Activated CD4-positive, alpha-beta T cell treated with anti-CD3 and anti-CD28 coated beads for 48 hours (primary cell): ENCODE measurements around the gene LIPT2.
"Not testable (repeated sequence)": the region's sequence is repeated elsewhere in the genome, so short reads cannot be mapped to it uniquely, and the experiment has no call there.

Experiments used
- DNase-seq: peaks from one replicate; pipeline ENCODE4 v3.0.0-alpha.2; 2020

The LIPT2 gene

GRCh38 chr11:74492974-74493790 lies at the start of gene LIPT2:
Gene LIPT2 (minus strand): TSS chr11:74493724. CDS start chr11:74493703, 21 bp downstream.
- DNase-seq: peak; percentile 99

- no peak for DNase-seq
These were observed 47.9 kb upstream of the LIPT2 start for GRCh38 chr11:74541466-74541865.

DNA sequence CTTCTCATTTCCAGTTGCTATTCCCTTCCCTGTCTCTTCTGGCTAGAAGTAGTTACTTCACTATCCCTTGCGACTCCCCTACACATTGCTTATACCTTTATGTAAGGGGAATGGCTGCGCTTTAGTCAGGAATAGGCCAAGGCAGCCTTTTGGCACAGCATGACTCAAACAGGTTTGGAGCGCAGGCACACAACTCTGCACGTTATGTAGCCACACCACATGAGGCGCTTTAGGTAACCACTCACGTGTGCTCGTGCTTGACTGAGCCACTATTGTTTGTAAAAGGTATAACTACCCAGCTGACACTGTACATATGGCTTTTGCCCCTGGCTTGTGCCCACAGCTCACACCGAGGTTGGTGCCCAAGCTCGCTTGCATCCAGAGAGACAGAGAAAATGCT lies 46.7 kb upstream of the LIPT2 start:
- DNase-seq: no peak

DNA sequence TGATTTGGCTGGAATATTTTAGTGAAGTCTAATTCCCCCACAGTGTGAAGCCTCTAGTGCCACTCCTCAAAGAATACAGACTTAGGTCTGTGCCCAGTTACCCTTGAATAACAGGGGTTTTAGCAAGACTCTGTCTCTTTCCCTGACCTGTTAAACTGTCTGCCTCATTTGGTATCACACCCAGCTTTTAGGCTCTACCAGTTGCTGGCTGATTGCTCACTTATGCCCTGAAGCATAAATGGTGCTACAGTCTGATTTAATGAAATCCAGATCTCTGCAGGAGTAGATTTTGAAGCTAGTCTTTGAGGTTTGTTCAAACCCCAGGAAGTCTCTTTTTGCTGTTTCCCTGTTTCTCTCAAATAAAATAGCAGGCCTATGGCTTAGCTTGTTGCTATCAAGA lies 45.2 kb upstream of the LIPT2 start:
- DNase-seq: no peak

DNA sequence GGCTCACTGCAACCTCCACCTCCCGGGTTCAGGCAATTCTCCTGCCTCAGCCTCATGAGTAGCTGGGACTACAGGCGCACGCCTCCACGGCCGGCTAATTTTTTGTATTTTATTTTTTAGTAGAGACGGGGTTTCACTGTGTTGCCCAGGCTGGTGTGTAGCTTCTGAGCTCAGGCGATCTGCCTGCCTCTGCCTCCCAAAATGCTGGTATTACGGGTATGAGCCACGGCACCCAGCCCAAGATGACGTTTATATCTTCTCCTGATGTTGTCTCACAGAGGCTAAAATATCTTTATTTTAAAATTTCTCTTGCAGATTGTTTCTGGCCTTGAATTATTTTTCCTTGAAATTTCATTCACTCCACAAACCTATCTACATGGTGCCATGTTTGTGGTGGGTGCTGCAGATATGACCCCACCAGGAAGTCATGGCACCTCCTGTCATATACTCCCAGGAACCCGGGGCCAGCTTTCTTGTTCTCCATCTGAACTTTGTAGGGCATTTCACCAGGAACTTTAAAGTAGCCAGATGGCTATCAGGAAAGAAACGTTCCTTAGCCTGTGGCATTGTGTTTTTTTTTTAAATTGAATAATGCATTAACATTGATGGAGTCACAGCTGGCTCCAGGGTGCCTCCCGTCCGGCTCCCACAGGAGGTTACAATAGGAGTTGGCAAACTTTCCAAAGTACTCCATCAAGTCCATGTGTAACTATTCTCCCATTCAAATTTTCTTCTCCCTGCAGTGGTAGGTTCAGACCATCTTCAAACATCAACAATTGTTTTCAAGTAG lies 42.0 kb upstream of the LIPT2 start:
- no peak for DNase-seq

DNA sequence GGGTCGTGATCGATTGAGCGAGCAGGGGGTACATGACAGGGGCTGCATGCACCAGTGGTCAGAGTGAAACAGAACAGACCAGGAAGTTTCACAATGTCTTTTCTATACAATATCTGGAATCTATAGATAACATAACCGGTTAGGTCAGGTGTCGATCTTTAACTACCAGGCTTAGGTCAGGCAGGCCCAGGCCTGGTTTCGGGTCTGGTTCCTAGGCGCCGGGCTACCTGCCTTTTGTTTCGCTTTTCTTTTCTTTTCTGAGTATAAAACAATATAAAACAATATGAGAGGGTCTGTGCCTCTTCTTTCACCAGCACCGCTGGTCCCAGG lies 41.4 kb upstream of the LIPT2 start:
- DNase-seq: not testable (repeated sequence)

- DNase-seq: no peak
These were observed 40.9 kb upstream of the LIPT2 start for GRCh38 chr11:74534216-74534945.

DNA sequence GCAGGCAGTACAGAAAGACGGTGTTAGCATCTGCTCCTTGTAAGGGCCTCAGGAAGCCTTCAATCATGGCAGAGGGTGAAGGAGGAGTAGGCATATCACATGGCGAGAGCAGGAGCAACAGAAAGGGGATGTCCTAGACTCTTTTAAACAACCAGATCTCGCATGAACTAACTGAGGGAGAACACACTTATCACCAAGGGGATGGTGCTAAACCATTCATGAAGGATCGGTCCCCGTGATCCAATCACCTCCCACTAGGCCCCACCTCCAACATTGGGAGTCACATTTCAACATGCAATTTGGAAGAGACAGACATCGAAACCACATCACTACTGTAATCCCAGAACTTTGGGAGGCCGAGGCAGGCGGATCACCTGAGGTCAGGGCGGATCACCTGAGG lies 39.9 kb upstream of the LIPT2 start:
- no peak for DNase-seq

DNA sequence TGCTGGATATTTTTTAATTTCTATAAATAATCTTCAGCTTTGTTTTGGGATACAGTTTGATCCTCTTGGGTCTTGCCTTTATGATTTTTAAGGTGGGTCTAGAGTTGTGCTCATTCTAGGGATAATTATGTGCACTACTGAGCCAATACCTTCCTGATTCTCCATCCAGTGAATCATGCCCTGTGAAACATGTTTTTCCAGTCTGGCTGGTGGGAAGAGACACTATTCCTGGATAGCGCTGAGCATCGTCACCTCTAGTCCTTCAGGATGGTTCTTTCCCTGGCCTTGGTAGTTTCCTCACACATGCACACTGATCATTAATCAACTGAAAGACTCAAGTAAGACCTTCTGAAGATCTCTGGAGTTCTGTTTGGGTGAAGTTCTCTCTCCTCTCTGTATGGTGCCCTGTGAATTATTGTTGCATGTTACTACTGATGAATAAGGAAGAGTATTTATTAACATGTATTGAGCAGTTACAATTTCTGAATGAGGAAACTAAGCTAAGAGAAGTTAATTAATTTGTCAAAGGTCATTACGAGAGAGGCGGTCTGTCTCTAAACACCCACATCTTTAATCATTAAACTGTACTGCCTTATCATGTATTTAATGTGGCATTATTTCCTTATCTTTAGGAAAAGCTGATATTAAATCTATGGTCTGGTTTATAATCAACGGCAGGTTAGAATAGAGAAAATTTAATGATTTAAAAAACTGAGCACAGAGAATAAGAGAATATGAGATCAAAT lies 39.1 kb upstream of the LIPT2 start:
- DNase-seq: no peak

DNA sequence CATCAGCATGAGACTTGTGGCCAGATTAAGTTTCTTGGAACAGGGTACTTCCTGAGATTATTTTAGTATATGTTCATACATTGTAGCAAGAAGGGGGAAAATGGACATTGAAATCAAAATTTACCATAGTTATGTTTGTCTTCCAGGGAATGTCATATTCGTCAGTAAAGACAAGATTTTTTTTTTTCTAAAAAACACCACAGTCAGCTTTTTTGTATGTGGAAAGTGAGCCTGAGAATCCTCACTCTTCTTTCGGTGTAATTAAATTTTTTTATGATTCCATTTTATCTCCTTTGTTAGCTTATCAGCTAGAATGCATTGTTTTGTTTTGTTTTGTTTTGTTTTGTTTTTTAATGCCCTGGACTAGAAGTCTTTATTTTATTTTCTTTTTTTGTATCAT lies 31.5 kb upstream of the LIPT2 start:
- DNase-seq: no peak

DNA sequence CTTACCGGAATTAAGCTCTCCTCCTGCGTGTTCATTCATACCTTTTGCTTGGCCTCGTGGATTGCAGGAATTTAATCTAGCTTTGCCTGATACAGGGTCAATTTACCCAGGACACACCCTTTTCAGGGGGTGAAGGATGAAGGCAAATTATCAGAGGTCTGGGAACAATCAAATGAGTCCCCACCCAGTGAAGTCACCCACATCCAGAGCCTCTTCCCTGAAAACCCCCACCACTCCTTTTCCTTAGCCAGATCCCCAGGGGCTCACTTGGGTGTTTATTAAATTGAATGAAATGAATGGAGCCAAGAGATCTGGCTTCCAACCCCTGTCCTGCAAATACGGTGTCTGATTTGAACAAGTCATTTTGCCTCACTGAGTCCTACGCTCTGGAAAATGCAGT lies 31.0 kb upstream of the LIPT2 start:
- DNase-seq: no peak

- no peak for DNase-seq
These were observed 29.3 kb upstream of the LIPT2 start for GRCh38 chr11:74522776-74523175.

DNA sequence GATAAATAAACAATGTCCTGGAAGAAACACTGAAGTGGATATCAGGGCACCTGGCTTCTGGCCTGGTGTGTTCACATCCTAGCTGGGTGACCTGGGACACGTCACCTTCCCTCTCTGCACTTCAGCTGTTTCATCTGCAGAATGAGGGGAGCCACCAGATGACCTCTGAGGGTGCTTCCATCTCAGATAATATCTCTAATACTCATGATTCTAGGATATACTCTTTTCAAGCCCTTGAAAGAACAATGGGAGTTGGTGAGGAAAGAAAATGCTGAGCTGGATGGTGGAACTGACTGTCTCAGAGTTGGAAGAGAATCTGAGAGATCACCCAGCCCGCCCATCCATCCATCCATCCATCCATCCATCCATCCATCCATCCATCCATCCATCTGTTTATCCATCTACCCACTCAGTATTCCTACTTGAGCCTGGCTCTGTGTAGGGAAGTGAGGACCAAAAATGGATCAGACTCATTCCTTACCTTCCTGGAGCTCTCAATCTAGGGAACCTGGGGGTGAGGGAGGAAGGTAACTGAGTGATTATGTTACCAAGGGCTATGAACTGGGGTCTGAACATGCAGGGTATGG lies 28.2 kb upstream of the LIPT2 start:
- no peak for DNase-seq

GRCh38 chr11:74520927-74521665 lies 27.6 kb upstream of the LIPT2 start:
- no peak for DNase-seq

- DNase-seq: no peak
These were observed 26.8 kb upstream of the LIPT2 start for GRCh38 chr11:74520316-74520715.

GRCh38 chr11:74519710-74520109 lies 26.2 kb upstream of the LIPT2 start:
- DNase-seq: no peak

DNA sequence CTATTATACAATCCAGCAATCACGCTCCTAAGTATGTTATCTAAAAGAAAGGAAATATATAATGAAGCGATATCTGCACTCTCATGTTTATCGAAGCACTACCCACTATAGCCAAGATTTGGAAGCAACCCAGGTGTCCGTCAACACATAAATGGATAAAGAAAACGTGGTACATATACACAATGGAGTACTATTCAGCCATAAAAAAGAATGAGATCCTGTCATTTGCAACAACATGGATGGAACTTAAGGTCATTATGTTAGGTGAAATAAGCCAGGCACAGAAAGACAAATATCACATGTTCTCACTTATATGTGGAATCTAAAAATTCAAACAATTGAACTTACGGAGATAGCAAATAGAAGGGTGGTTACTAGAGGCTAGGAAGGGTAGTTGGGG lies 24.1 kb upstream of the LIPT2 start:
- not testable (repeated sequence) for DNase-seq

DNA sequence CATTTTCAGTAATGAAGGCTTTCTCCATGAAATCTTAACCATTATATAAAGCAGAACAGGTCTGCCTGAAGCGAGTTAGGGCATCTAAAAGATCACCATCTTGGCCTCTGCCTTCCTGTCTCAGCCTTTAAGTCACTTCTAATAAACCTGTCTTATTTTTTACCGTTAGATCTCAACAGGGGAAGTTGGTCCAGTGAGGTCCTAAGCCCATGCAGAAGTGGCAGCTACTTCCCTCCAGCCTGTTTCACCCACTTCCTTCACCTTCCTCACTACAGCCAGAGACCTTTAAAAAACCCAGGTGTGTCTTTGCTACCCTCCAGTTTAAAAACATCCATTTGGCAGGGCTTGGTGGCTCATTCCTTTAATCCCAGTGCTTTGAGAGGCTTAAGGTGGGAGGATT lies 14.1 kb upstream of the LIPT2 start:
- DNase-seq: no peak

- no peak for DNase-seq
These were observed 13.3 kb upstream of the LIPT2 start for GRCh38 chr11:74506823-74507222.

- no peak for DNase-seq
These were observed 12.4 kb upstream of the LIPT2 start for GRCh38 chr11:74505911-74506310.

DNA sequence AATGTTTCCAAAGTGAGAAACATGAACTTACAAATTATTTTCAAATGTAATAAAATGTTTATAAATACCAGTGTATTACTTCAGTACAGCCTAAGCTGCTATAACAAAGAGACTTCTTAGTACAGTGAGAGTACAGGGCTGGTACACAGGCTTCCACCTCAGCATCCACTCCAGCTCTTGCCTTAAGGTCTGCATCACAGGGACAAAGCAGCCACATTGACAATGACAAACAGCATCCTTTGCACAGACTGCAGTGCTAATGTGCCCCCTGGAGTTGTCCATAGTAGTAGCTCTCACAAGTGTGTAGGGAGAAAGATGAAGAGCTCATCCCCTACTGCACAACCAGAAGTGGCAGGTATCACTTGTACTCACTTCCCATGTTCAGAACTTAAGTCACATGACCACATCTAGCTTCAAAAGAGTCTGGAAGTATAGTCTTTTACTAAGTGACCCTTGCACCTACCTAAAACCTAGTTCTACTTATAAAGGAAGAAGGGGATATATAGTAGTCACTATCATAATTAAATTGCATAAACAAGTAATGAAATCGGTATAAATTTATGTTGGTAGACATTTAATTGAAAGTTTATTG lies 10.7 kb upstream of the LIPT2 start:
- no peak for DNase-seq
